HG03432 (cell line): ENCODE results near the gene LRRC7.
A peak's percentile ranks its signal among the peaks of the same experiment; 100 is the strongest.

Experiments used
- ATAC-seq: cut with Tn5 transposase; IDR thresholded peaks from one replicate; pipeline ENCODE4 v1.9.1; 2021; ENCODE audit warnings: mild to moderate bottlenecking, moderate library complexity; ENCODE audit not compliant: unreplicated experiment

The LRRC7 gene

GRCh38 chr1:69567652-69568420 is at the start of gene LRRC7:
Gene LRRC7, plus strand, starts transcription at chr1:69567922. Its CDS starts 718 bp downstream, at chr1:69568640.
- peak; percentile 22 for ATAC-seq

- ATAC-seq: no peak
Observed at GRCh38 chr1:69519006-69519405, 48.7 kb upstream of the LRRC7 start.

GRCh38 chr1:69520326-69520725 is 47.4 kb upstream of the LRRC7 start:
- no peak for ATAC-seq

- no peak for ATAC-seq
Observed at GRCh38 chr1:69523032-69523431, 44.7 kb upstream of the LRRC7 start.

- ATAC-seq: no peak
Observed at GRCh38 chr1:69523461-69523860, 44.3 kb upstream of the LRRC7 start.

- ATAC-seq: no peak
Observed at GRCh38 chr1:69524015-69524414, 43.7 kb upstream of the LRRC7 start.

GRCh38 chr1:69527273-69527672 is 40.4 kb upstream of the LRRC7 start:
- no peak for ATAC-seq

GRCh38 chr1:69528376-69528775 is 39.3 kb upstream of the LRRC7 start:
- no peak for ATAC-seq

GRCh38 chr1:69533343-69533742 is 34.4 kb upstream of the LRRC7 start:
- ATAC-seq: no peak

- ATAC-seq: no peak
Observed at GRCh38 chr1:69534829-69535228, 32.9 kb upstream of the LRRC7 start.

- ATAC-seq: no peak
Observed at GRCh38 chr1:69535490-69535889, 32.2 kb upstream of the LRRC7 start.

- ATAC-seq: no peak
Observed at GRCh38 chr1:69540052-69540451, 27.7 kb upstream of the LRRC7 start.

GRCh38 chr1:69551476-69552324 is 16.0 kb upstream of the LRRC7 start:
- ATAC-seq: no peak

- ATAC-seq: no peak
Observed at GRCh38 chr1:69553726-69554125, 14.0 kb upstream of the LRRC7 start.

- no peak for ATAC-seq
Observed at GRCh38 chr1:69568421-69569174, 876 bp downstream of the LRRC7 start.

- no peak for ATAC-seq
Observed at GRCh38 chr1:69569175-69569541, 1.4 kb downstream of the LRRC7 start.

- ATAC-seq: no peak
Observed at GRCh38 chr1:69569576-69570328, 2.0 kb downstream of the LRRC7 start.

GRCh38 chr1:69570356-69570755 is 2.6 kb downstream of the LRRC7 start:
- ATAC-seq: no peak

- no peak for ATAC-seq
Observed at GRCh38 chr1:69572921-69573320, 5.2 kb downstream of the LRRC7 start.

- ATAC-seq: no peak
Observed at GRCh38 chr1:69573911-69574310, 6.2 kb downstream of the LRRC7 start.

GRCh38 chr1:69585666-69586065 is 17.9 kb downstream of the LRRC7 start:
- ATAC-seq: no peak
